Amniotic epithelial cell (primary cell): ENCODE data around the gene BAHCC1.
A peak's percentile ranks its signal among the peaks of the same experiment; 100 is the strongest.

ENCODE experiments used
- DNase-seq: peaks from one replicate; pipeline ENCODE4 v3.0.0-alpha.2; 2010; ENCODE audit warnings: low read depth

Gene BAHCC1

DNA sequence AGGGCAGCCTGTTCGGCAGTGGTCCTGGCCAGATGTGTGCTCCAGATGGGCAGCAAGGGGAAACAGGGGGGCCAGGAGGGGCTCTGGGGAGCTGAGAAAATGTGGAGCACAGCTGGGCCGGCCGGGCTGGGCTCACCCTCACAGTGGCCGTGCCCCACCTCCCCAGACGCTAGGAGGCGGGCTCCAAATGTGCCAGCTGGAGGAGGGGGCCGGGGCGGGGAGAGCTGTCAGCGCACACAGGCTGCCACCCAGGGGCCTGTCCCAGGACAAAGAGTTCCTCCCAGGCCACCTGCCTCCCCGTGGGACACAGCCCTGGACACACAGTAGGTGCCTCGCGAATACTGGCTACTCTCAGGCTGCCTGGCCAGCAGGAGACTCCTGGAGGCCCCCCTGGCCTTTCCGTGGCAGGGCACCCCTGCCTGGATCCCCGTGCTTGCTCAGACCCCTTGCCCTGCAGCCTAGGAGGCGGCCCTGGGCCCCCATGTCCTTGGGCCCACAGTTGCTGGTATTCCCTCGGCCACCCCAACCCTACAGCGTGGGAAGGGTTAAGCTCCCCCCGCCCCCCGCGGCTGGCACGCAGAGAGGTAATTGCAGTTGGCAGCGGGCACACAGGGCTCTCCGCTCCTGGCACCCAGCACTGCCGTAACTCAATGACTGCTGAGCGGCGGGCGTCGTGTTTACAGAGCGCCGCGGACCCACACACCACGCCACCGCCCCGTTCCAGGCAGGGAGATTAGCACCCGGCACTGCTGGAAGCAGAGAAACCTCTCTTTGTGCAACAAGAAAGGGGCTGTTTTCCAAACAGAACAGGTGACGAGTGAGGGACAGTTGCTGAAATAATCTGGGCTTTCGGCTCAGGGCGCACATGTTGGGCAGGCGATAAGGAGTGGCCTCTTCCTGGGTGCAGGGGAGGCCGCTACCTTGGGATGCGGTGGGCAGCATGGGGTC is 32.2 kb downstream of the BAHCC1 start:
- DNase-seq: no peak

DNA sequence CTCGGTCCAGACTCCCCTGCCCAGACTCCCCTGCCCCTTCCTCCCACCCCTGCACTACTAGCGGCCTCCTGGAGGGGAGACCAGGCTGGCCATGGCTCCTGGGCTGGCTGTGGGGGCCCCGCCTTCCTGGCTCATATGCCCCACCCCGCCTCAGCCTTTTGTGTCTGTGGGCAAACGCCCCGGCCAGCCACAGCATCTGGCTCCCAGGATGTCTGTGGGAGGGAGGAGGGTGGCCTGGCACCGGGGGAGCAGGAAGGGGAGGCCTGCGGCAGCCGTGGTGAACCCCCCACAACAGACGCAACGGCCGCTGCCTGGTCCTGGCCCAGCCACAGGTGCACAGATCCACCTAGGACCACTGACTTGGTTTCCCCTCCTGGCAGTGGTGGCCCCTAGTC is 32.9 kb downstream of the BAHCC1 start:
- DNase-seq: no peak

DNA sequence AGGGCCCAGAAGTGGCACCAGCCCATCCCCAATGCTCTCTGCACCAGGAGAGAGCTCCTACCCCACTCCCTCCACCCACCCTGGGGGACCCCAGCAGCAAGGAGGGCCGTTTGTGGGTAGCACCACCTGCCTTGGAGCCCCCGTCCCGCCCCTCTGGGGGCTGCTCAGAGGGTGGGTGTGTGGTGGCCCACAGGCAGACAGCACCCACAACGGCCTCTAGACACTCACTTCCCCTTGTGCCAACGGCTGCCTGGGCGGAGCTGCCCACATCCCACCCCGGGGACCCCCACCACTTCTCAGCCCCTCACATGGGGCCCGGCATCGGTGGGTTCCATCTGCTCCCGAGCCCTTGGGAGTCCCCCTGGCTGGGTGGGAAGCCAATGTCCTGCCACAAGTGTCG is 33.3 kb downstream of the BAHCC1 start:
- no peak for DNase-seq

DNA sequence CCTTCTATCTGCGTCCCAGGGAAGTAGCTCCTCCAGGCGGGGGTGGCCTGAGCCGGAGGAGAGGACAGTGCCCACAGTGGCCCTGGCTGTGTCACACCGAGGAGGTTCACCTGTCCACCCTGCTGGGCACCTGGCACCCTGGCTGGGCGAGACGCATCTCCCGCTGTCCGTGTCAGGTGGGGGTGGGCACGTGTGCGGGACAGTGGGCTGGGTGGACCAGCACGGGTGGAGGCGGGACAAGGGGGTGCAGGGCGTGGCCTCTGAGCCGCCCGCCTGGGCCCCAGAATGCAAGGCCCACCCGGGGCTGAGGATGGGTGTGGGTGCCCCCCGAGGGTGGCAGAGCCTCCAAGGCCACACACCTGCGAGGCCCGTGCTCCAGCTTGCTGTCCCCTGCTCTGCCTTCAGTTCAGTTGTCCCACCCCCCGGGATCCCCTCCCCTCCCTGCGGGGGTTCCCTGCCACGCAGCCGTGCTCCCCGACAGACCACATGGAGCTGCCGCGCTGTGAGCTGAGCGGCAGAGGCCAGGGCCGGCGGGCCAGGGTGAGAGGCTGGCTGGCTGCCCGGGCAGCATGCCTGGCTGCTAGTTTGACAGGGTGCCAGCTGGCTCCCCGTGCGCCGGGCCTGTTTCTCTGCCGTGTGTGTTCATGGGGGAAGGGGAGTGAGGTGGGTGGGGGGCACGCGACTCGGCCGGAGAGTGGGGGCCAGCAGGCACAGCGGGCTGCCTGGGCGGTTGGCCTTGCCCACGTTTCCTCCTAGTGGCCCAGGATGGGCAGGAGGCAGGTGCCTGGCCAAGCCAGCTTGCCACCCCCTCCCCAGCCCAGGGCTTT is 33.9 kb downstream of the BAHCC1 start:
- DNase-seq: peak; percentile 57

DNA sequence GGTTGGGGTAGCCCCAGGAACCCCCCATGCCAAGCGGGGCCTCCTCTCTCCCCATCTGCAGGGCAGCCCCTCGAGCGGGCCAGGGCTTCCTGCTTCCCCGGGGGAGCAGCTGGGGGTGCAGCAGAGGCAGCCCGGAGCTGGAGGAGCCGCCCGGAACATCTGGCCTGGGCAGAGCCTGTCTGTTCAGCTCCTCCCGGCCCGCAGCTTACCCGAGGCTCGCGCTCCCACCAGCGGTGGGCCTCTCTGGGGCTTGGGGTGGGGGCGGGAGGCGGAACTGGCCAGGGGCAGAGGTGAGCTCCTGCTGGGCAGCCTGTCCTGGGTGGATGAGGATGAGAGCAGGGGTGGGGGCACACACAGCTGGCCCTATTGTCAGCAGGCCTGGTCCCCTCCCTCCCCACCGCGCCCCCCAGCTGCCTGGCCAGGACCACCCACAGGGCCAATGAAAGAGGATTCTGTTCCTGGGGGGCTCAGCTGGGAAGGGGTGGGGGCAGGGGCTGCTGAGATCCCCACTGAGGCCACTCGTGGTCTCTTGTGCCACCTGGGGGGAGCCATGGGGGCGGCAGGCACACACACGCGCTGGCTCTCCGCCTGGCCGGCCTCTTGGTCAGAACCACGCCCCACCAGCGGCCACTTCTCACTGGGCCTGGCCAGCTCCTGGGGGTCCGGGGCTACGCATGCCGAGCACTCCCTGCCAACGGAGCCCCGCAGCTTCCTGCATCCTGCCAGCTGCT is 34.7 kb downstream of the BAHCC1 start:
- DNase-seq: no peak

DNA sequence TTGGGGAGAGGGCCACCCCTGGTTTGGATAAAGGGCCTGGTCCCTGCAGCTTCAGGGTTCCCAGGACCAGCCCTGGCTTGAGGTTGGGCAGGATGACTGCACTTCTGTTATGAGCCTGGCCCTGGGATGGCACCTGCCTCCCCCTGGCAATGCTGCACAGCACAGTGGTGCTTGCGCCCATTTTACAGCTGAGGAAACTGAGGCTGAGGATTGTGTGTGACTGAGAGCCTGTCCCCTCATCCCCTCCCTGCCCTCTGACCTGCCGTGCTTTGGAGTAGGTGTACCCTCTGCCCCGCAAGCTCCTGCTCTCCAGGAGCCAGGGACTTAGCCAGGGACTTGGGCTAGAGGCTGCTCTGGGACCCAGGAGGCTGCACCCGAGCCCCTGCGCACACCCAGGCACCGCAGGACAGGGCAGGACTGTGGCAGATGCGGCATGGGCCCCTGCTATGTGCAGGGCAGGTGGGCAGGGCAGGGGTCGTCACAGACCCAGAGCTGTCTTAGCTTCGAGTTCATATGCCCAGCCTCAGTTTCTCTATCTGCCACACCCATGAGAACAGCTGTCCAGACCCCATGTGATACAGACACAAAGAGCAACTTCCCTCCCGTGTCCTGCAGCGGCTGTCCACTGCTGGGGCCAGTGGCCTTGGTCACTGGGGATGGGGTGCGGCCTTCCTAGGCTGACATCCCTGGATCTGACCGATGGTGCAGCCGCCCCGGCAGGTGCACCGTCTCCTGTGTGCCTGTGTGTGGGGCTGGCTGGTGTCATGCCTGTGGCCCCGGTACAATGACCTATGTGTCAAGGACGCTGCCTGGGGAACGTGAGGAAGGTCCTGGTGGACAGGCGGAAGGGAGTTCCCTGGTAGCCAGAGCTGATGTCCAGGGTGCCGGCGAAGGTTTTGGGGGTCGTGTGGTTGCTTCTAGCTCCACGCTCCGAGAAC is 36.6 kb downstream of the BAHCC1 start:
- DNase-seq: no peak

DNA sequence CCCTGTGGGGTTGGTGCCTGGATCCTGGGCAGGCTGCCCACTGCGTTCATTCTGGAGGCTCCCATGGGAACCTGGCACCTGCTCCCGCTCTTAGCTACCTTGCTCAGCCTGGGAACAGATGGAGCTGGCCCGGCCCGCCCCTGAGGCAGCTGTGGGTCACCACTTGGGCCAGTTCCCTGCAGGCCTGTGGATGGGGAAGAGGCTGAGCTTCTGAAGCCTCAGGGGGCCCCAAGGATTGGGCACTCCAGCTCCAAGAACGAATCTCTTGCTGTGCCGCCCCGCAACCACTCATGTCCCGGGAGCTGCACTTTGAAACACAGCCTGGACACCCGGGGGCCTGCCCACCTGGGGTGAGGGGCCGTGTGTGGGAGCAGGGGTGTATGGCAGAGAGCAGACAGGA is 37.7 kb downstream of the BAHCC1 start:
- no peak for DNase-seq

DNA sequence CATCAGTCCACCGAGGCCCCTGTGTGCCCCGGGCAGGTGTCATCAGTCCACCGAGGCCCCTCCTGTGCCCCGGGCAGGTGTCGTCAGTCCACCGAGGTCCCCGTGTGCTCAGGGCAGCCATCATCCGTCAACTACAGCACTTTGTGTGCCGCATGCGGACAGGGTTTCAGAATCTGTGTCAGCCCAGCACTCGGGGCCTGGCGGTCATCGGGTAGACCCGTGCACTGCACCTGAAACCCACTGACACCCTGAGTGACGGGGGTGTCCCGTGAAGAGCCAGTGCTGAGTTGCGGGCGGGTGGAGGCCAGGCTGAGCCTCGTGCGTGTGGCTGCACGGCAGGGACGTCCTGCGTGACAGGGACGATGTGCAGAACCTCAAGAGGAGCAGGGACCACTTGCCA is 38.4 kb downstream of the BAHCC1 start:
- no peak for DNase-seq

DNA sequence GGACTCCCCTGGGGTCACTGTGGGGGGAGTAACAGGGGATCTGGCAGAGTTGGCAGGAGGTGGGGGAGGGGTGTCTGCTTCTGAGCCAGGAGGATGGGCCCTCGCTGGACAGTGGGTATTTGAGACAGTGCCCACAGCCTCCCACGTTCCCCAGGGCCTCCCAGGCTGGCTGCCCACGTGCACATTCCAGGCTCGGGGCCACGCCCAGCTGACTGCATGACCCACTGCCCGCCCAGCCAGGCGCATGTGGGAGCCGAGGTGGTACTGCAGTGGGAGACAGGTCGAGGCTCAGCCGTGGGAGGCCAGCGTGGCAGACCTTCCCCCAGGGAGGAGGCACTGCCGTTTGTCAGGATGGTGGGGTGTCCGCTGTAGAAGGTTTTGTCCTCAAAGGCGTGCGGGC is 38.8 kb downstream of the BAHCC1 start:
- DNase-seq: peak; percentile 72

DNA sequence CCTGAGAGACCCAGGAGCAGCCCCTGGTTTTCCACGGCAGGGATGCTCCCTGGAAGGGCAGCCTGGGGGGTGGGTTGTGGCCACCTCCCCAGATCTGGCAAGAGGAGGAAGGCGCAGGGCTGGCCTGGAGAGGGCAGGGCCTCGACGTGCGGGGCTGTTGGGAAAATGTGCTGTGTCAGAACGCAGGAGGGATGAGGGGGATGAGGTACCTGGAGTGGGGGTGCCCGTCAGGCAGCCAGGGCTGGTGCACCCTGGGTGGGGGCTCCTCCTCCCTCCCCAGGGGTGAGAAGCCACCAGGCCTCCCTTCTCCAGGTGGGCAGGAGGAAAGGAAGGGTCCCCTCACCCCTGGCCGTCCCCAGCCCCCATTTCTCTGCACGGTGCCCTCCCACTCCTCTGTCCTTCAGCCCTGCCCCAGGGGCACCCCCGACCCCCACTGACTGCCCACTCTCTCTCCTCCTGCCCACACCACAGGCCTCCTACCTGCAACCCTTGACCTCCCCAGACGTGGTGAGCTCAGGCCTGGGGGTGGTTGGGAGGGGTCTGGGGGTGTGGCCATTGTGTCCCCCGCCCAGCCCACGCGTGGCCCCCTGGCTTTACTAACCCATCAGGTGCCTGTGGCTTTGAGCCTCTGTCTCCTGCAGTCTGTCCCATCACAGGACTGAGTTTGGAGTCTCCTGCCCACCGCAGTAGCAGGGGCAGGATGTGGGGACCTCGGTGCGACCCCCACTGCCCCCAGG is 39.6 kb downstream of the BAHCC1 start:
- no peak for DNase-seq

DNA sequence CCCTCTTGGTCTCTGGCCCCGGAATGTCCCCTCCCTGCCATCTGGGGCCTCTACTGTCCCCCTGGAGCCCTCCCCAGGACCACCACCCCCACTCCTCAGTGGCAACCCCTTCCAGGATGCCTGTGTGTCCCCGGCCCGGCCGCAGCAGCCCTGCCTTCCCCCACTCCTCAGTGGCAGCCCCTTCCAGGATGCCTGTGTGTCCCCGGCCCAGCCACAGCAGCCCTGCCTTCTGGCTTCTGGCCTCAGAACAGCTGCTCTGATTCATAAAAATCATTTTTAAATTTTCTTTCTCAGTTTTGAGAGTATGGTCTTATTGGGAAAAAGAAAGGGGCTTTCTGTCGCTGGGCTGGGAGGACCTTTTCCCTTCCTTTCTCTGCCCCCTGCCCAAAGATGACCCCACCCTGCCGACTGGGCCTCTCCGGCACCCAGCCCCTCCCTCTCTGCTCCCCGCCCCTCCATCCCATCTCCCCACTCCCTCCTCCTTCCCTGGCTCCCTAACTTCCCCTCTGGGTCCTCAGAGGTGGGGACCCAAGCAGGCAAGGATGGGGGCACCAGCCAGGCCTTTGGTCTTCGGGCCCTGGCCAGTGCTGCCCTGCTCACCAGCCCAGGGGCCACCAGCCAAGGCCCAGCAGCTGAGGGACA is 40.5 kb downstream of the BAHCC1 start:
- no peak for DNase-seq

DNA sequence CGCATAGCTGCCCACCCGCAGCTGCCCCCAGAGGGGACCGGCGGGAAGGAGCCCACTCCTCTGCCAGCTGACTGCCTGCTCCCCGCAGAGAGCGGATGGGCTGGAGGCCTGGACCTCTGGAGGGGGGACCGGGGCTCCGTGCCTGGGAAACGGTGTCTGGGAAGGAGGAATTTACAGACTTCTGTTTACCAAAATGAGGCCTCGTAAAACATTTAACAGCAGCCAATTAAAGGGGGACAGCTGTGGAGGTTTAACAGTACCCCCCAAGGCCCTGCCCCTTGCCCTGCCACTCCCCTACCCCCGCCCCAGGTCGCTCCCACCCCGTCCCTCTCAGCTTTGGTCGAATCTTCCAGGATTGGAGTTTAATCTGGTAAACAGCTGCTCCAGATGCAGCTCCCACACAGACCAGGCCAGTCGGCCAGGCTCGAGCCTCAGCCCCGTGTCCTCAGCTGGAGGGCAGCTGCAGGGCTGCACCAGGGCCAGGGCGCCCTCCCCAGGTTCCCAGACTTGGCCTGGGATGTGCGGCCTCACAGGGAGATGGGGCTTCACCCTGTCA is 41.1 kb downstream of the BAHCC1 start:
- no peak for DNase-seq

DNA sequence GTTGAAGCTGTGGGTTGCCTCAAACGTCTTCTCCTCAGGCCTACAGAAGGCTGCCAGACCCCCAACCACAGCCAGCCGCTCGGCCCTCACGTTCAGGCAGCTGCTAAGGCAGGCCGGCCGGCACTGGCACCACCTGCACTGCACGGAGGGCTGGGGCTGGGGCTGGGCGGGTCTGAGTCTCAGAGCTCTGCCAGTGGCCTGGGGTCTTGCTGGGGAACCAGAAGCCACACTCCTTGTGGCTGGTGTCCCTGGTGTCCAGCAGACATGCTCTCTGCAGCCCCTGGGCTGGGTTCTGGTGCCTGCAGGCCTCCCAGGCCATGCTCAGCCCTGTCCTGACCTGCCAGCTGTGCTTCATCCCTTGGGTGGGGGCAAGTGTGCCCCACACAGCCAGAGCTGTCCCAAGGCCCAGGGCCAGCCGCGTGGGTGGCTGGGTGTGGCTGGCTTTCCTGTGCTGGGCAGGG is 42.0 kb downstream of the BAHCC1 start:
- no peak for DNase-seq

DNA sequence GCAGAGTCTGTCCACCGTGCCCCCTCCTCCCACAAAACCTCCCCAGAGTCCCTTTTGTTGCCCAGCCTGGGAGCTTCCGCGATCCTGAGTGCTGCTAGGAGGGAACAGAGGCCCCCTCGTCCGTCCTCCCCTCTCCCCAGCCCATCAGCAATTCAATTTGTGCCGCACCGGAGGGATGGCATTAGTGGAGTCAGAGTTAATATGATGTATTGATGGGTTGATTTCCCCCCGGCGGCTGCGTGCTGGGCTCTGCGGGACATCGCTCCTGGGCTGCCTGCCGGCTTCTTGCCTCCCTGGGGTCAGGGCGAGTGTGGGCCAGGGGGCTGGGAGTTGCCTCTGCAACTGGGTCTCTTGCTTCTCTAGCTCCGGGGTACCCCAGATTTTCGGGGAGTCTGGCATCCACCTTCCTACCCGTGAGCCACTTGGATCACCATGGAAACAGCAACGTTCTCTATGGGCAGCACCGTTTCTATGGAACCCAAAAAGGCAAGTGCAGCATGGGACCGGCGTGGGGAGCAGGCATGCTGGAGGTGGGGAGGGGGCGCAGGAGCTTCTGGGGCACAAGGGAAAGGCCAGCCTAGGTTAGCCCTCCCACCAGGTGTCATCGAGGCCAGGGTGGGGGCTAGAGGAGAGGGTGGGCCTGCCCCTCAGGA is 42.9 kb downstream of the BAHCC1 start:
- no peak for DNase-seq

DNA sequence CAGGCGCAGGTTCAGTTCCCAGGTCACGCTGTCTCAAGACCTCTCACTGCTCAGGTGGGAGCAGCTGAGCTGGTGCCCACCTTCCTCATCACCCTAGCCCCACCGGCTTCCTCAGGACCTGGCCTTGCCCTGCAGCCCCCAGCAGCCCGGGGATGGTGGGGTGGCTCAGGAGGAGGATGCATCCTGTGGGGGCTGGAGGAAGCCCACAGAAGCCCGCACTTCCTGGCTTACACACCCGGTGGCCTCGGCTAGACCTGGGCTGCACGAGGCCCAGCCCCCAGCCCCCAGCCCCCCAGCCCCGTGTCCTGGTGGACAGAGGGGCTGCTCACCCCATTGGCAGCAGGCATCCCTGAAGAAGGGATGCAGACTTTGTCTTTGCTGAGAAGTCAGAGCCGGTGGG is 43.4 kb downstream of the BAHCC1 start:
- no peak for DNase-seq

DNA sequence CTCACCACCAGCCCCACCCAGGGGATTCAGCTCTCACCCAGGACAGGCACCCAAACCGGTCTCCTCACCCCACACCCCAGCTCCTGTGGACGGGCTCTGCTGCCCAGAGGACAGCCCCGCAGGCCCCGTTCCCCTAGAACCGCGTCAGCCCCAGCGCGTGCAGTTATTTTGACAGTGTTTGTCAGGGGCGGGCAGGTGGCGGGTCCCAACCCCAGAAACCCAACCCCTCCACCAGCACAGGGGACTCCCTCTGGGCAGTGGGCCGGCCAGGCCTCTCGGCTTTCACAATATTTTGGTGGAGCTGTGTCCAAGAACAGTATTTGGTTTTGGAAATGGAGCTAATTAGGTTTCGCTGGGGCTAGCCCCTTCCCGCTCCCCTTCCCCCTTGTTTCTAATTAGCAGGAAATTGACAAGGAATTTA is 44.8 kb downstream of the BAHCC1 start:
- DNase-seq: no peak

DNA sequence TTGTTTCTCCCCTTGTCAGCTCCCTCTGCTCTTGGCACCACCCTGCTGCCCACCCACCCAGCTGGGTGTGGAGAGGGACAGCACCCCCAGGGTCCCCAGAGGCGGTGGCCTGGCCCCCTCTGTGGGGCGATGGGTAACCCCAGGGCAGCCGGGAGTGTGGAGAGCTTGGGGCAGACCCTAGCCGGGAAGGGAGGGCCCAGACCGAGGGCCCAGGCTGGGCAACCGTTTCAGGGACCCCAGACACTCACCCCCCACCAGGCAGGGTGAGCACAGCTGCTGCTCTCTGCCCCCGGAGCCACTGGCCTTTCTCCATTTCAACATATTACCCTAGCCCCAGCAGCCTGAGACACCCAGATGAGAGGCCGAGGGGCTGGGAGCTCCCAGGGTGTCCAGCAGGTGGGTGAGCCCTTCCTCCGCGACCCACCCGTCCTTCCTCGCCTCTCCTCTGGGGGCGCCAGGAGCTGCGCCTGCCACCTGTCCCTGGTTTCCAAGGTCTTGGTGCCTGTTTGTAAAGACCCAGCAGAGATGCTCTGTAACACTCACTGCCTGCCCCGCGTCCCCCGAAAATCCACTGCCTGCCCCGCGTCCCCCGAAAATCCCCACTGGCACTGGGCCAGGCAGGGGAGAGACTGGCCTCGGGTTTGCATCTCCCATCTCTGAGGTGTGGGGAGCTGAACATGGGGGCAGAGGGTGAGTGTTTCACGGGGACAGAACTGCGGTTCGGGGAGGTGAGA is 45.4 kb downstream of the BAHCC1 start:
- no peak for DNase-seq

DNA sequence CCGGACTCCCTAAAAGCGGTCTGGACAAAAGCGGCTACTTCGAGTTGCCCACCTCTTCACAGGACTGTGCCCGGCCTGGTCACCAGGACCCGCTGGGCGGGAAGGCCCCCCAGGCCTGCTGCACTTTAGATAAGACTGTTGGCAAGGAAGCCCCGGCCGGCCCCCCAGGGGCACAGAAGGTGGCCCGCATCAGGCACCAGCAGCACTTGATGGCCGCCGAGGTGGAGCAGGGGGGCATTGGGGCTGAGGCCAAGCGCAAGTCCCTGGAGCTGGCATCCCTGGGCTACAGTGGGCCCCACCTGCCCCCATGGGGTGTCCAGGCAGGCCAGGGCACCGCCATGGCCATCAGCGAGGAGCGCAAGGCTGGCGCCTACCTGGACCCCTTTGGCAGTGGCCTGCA is 47.5 kb downstream of the BAHCC1 start:
- no peak for DNase-seq
